OCI-LY3 (cell line): ENCODE measurements around the gene LCNL1.

Experiments
- H2AFZ ChIP-seq: fragments of 200-600, 300-600 bp; shearing (Covaris generic); 2 replicates; pipeline ENCODE4 v1.6.0; 2014; ENCODE audit warnings: antibody characterized with exemption, low read depth, low read length
- H3K27ac ChIP-seq: fragments of 200-600, 300-600 bp; sonication (generic); 2 replicates; pipeline ENCODE4 v1.5.1; 2014; ENCODE audit warnings: mild to moderate bottlenecking, low read length, moderate library complexity, mixed read lengths
- H3K27me3 ChIP-seq: fragments of 200-600, 300-600 bp; sonication (generic); 2 replicates; pipeline ENCODE4 v1.6.1; 2014; ENCODE audit warnings: low read depth, low read length, mixed read lengths
- H3K36me3 ChIP-seq: fragments of 200-600, 300-600 bp; sonication (generic); replicated peaks from 2 replicates; pipeline ENCODE3; 2014; ENCODE audit warnings: low read depth, low read length, mixed read lengths
- H3K4me1 ChIP-seq: fragments of 300-600, 200-600 bp; sonication (generic); 2 replicates; pipeline ENCODE4 v1.6.1; 2014; ENCODE audit warnings: low read length, mixed read lengths
- H3K4me2 ChIP-seq: fragments of 200-600, 300-600 bp; sonication (generic); 2 replicates; pipeline ENCODE4 v1.6.1; 2014; ENCODE audit warnings: low read length, mixed read lengths
- H3K4me3 ChIP-seq: fragments of 300-600, 200-600 bp; sonication (generic); 2 replicates; pipeline ENCODE4 v1.5.1; 2014; ENCODE audit warnings: antibody characterized with exemption, mild to moderate bottlenecking, low read length, moderate library complexity
- H3K79me2 ChIP-seq: fragments of 300-600, 200-600 bp; shearing (Covaris generic); 2 replicates; pipeline ENCODE4 v1.6.1; 2014; ENCODE audit warnings: mild to moderate bottlenecking, low read length, mixed read lengths
- H3K9ac ChIP-seq: fragments of 300-600, 200-600 bp; shearing (Covaris generic); 2 replicates; pipeline ENCODE4 v1.6.0; 2014; ENCODE audit warnings: mild to moderate bottlenecking, low read length, moderate library complexity
- H3K9me3 ChIP-seq: fragments of 200-600, 300-600 bp; shearing (Covaris generic); 2 replicates; pipeline ENCODE4 v1.6.1; 2014; ENCODE audit warnings: low read length, mixed read lengths; ENCODE audit not compliant: insufficient read depth
- H4K20me1 ChIP-seq: fragments of 200-600, 300-600 bp; sonication (generic); 2 replicates; pipeline ENCODE4 v1.6.1; 2016; ENCODE audit warnings: low read length, mixed read lengths; ENCODE audit not compliant: insufficient read depth
- EZH2phosphoT487 ChIP-seq: fragments of 200-600 bp; shearing (Covaris generic); IDR thresholded peaks from 2 replicates; pipeline ENCODE4 v1.6.1; 2018; ENCODE audit warnings: antibody characterized with exemption, mixed run types, low read depth
- TF ChIP-seq, protein P1 (sequence below): fragments of 200-600, 300-600 bp; sonication (generic); IDR thresholded peaks from 2 replicates; pipeline ENCODE4 v1.5.1; 2014; ENCODE audit warnings: antibody characterized with exemption, low read length, low read depth

LCNL1 gene

DNA sequence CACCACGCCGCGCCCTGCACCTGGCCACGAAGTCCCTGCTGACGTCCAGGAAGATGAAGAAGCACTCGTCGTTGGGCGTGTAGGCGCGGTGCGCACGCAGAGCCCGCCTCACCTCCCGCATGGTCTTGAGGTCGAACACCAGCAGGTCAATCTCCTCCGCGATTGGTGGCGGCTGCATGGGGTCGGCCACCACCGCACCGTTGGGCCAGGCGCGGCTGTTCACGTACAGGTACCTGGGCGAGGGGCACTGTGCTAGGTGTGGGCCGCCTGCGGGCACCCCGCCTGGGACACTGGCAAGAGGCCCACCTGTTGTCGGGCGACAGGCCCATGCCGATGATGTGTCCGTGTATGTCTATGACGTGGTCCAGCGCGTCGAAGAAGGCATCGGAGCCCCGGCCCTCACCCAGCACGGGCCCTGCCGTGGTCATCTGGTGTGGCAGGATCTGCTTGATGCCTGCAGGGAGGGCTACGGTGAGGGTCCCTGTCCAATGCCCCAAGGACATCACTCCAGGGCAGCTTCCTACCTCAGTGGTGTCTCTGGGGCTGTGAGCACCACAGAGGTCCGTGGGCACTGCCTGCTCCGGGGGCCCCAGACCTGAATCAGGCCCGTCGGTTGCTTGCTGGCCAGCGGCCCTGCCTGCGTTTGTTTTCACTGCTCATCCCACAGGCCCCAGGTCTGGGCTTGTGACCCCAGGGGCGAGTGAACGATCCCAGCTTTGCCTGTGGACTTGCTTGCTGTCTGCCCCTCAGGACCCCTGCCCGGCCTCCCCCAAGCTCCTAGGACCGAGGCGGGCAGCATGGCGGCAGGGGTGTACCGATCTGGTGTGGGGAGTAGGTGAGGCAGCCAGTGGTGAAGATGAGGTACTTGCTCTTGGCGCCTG lies 41.3 kb upstream of the LCNL1 start:
- TF ChIP-seq EZH2phosphoT487 = no peak
- no peak overlapping the region for H2AFZ ChIP-seq
- peaks cover 34% of the 10 kb centered on the region for H3K36me3 ChIP-seq
- H3K9me3 ChIP-seq = no peaks in the 10 kb centered on the region
- no peak overlapping the region for H3K27ac ChIP-seq
- no peak overlapping the region for H3K4me3 ChIP-seq
- peaks cover 12% of the 10 kb centered on the region for H3K4me1 ChIP-seq
- H3K9ac ChIP-seq = no peak overlapping the region
- no peaks in the 10 kb centered on the region for H3K27me3 ChIP-seq
- no peak overlapping the region for H3K4me2 ChIP-seq
- H4K20me1 ChIP-seq = no peaks in the 10 kb centered on the region
- peaks cover 18% of the 10 kb centered on the region for H3K79me2 ChIP-seq

DNA sequence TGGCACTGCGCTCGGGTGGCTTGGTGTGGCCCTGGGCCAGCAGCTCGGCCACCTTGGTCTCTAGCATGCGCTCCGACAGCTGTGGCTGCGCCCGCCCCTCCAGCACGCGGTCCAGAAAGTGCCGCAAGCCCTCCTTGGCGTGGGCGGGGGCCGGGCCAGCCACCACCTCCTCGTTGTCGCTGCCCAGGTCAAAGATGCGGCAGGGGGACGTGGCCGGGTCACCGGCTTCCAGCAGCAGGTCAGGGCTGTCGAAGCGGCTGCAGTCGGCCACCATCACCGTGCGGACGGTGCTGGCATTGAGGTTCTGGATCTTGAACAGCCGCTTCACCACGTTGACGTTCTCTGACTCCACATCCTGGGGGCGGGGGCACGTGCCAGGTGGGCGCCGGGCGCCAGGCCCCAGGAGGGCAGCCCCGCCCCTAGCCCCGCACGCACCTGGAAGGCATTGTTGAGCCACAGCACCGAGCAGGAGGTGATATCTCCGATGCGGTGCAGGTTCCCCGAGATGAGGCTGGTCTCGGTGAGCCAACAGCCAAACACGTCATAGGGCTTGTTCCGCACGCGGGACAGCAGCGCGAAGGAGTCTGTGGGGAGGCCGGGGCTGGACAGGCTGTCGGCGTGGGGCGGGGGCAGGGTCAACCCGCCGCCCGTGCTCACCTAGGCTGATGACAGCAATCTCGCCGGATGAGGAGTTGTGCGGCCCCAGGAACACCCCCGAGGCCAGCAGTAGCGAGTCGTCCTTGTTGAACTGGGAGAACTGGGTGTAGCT lies 40.5 kb upstream of the LCNL1 start:
- no peak overlapping the region for H3K4me2 ChIP-seq
- H2AFZ ChIP-seq = no peak overlapping the region
- peaks cover 13% of the 10 kb centered on the region for H3K4me1 ChIP-seq
- H4K20me1 ChIP-seq = no peaks in the 10 kb centered on the region
- H3K27ac ChIP-seq = no peak overlapping the region
- H3K9me3 ChIP-seq = no peaks in the 10 kb centered on the region
- no peaks in the 10 kb centered on the region for H3K27me3 ChIP-seq
- no peak for TF ChIP-seq EZH2phosphoT487
- TF ChIP-seq, protein P1, sequence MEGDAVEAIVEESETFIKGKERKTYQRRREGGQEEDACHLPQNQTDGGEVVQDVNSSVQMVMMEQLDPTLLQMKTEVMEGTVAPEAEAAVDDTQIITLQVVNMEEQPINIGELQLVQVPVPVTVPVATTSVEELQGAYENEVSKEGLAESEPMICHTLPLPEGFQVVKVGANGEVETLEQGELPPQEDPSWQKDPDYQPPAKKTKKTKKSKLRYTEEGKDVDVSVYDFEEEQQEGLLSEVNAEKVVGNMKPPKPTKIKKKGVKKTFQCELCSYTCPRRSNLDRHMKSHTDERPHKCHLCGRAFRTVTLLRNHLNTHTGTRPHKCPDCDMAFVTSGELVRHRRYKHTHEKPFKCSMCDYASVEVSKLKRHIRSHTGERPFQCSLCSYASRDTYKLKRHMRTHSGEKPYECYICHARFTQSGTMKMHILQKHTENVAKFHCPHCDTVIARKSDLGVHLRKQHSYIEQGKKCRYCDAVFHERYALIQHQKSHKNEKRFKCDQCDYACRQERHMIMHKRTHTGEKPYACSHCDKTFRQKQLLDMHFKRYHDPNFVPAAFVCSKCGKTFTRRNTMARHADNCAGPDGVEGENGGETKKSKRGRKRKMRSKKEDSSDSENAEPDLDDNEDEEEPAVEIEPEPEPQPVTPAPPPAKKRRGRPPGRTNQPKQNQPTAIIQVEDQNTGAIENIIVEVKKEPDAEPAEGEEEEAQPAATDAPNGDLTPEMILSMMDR = no peak
- H3K79me2 ChIP-seq = peaks cover 18% of the 10 kb centered on the region
- H3K36me3 ChIP-seq = peaks cover 34% of the 10 kb centered on the region
- H3K4me3 ChIP-seq = no peak overlapping the region
- H3K9ac ChIP-seq = no peak overlapping the region

DNA sequence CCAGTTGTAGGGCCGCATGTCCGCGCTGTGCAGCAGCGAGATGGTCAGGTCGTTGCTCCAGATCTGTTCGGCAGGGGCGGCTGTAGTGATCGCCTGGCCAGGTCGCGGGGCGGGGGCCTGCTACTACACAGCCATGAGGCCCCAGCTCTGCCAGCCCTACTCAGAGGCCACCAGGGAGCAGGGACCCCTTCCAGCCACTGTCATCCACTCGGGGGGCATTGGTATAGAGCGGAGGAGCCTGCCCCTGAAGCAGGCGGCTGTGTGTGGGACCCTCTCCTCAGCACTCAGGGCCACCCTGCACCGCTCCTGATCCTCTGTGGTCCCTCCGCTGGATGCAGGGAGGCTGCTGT lies 39.9 kb upstream of the LCNL1 start:
- peaks cover 34% of the 10 kb centered on the region for H3K36me3 ChIP-seq
- peaks cover 18% of the 10 kb centered on the region for H3K4me1 ChIP-seq
- H3K79me2 ChIP-seq = peaks cover 18% of the 10 kb centered on the region
- H3K27me3 ChIP-seq = no peaks in the 10 kb centered on the region
- no peak for TF ChIP-seq EZH2phosphoT487
- TF ChIP-seq, protein P1 = no peak
- no peak overlapping the region for H3K27ac ChIP-seq
- H2AFZ ChIP-seq = no peak overlapping the region
- H3K4me3 ChIP-seq = peak overlapping the region; percentile 96; the same call in 1 of the 2 replicates
- no peak overlapping the region for H3K9ac ChIP-seq
- H3K4me2 ChIP-seq = peak overlapping the region; percentile 83
- no peaks in the 10 kb centered on the region for H3K9me3 ChIP-seq
- H4K20me1 ChIP-seq = no peaks in the 10 kb centered on the region

DNA sequence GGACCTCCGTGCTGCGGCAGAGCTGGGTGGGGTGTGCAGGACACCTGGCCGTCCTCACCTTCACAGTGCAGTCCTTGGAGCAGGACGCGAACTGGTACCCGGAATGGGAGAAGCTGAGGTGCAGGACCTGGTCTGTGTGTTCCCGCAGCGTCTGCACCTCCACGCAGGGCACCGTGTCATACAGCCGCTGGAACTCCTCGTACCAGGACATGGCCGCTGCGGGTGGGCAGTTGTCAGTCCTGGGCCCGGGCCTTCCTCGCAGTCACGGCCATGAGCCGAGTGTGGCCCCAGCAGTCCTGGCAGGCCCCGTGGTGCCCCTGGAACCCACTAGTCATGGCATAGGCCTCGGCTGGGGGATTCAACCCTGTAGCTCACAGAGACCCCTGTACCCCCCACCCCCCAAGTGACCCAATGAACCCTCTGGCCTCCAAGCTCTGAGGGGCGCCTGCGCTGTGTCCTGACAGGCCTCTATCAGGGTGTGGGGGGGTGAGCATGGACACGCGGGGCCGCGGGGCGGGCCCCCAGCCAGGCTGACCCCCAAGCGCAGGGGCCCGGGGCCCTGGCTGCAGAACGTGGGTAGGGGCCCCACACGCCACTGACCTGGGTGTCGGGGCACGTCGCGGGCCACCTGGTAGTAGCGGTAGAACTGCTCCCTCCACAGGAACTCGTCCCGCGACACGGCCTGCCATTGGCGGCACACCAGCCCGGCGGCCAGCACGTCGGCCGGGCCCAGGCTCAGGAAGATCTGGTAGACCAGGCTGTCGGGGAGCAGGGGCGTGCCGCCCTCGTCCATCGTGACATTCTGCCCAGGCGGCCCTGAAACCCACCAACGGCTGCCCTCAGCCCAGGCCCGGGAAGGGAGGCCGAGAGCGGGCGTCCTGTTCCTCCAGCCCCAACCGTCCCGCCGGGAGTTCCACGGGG lies 39.2 kb upstream of the LCNL1 start:
- peak overlapping the region; percentile 96 for H3K4me3 ChIP-seq
- no peaks in the 10 kb centered on the region for H3K27me3 ChIP-seq
- TF ChIP-seq, protein P1 = no peak
- TF ChIP-seq EZH2phosphoT487 = no peak
- no peak overlapping the region for H2AFZ ChIP-seq
- H3K79me2 ChIP-seq = peaks cover 18% of the 10 kb centered on the region
- peaks cover 34% of the 10 kb centered on the region for H3K36me3 ChIP-seq
- no peaks in the 10 kb centered on the region for H4K20me1 ChIP-seq
- peak overlapping the region; percentile 83 for H3K9ac ChIP-seq
- H3K4me1 ChIP-seq = peaks cover 23% of the 10 kb centered on the region
- no peaks in the 10 kb centered on the region for H3K9me3 ChIP-seq
- peak overlapping the region; percentile 56 for H3K27ac ChIP-seq
- peak overlapping the region; percentile 83 for H3K4me2 ChIP-seq
